HCT116 (cell line): ENCODE data around the gene BIRC6. TPM values are rescaled to one million over a fixed set of nuclear protein-coding genes. Genes with fewer than 3 reads are reported as not detected.

ENCODE experiments used
- ATAC-seq: fragments of 200-7000 bp; cut with Tn5 transposase; 2 replicates; pipeline ENCODE4 v1.9.1; 2020; ENCODE audit warnings: mild to moderate bottlenecking, moderate library complexity
- BruUV-seq: library from RNA; stranded (reverse); fragments of 400-500 nt; replicated peaks from 2 replicates; lab custom pipeline; 2021; lab: Mats Ljungman, UMichigan
- CTCF ChIA-PET: fragments of 300-600 bp; sonication (Branson Sonifier 250); formaldehyde crosslinking; loops from one replicate; lab custom pipeline; 2021; ENCODE audit warnings: antibody characterized with exemption; lab: Charles Lee
- POLR2A ChIA-PET: fragments of 300-600, 350-600 bp; sonication (Branson Sonifier 250); formaldehyde crosslinking; loops from one replicate; lab custom pipeline; 2021; ENCODE audit warnings: antibody characterized with exemption; lab: Charles Lee
- RAD21 ChIA-PET, 2 experiments: fragments of 300-600 bp; sonication (Branson Sonifier 250); formaldehyde crosslinking; loops; one replicate each; lab custom pipeline; 2023; ENCODE audit warnings: low total read pairs in 2 of 2; ENCODE audit not compliant: uncharacterized antibody in 2 of 2, unreplicated experiment in 2 of 2, low non-redundant PET in 1 of 2; lab: Charles Lee
- DNase-seq: peaks from one replicate; pipeline ENCODE4 v3.0.0-alpha.2; 2010; ENCODE audit warnings: low read depth, low spot score
- H2AFZ ChIP-seq: fragments of 200-600 bp; shearing (Covaris generic), sonication (generic); 2 replicates; pipeline ENCODE4 v1.6.1; 2017; ENCODE audit warnings: low read depth, mixed run types, mixed read lengths, antibody characterized with exemption, low read length; ENCODE audit not compliant: poor library complexity, severe bottlenecking
- H3K27ac ChIP-seq: 2 replicates; pipeline ENCODE4 v1.5.1; 2012; ENCODE audit warnings: low read depth, low read length
- H3K27me3 ChIP-seq: fragments of 200-600 bp; sonication (generic); 2 replicates; pipeline ENCODE4 v1.6.1; 2016; ENCODE audit warnings: mixed run types, low read length, mixed read lengths; ENCODE audit not compliant: insufficient read depth
- H3K36me3 ChIP-seq, 2 experiments: fragments of 200-500 bp in 1 of 2; fragments of 200-600 bp in 1 of 2; sonication (Bioruptor generic) in 1 of 2; sonication (generic) in 1 of 2; 2 replicates each; pipeline versions ENCODE4 v1.5.1 to v1.6.1; 2014 to 2016; ENCODE audit warnings: low read length in 2 of 2, inconsistent platforms in 1 of 2, mixed read lengths in 1 of 2, mixed run types in 1 of 2; ENCODE audit not compliant: insufficient read depth in 2 of 2, control insufficient read depth in 1 of 2
- H3K4me1 ChIP-seq, 2 experiments: fragments of 200-600 bp in 1 of 2; sonication (generic) in 1 of 2; 2 replicates each; pipeline versions ENCODE4 v1.5.1 to v1.6.1; 2012 to 2017; ENCODE audit warnings: low read length in 2 of 2, inconsistent platforms in 1 of 2, mild to moderate bottlenecking in 1 of 2, mixed read lengths in 1 of 2, mixed run types in 1 of 2, moderate library complexity in 1 of 2; ENCODE audit not compliant: insufficient read depth in 2 of 2, control insufficient read depth in 1 of 2
- H3K4me2 ChIP-seq: fragments of 200-600 bp; sonication (generic); 2 replicates; pipeline ENCODE4 v1.6.1; 2017; ENCODE audit warnings: mixed run types, low read length, mixed read lengths
- H3K4me3 ChIP-seq, 2 experiments: fragments of 200-600 bp in 1 of 2; sonication (generic) in 1 of 2; replicated peaks in 1 of 2; 2 replicates each; pipeline ENCODE4 v1.5.1; 2011 to 2016; ENCODE audit warnings: low read length in 2 of 2, control low read depth in 1 of 2, low read depth in 1 of 2, mild to moderate bottlenecking in 1 of 2, mixed read lengths in 1 of 2, mixed run types in 1 of 2
- H3K79me2 ChIP-seq: fragments of 200-600 bp; sonication (generic); 2 replicates; pipeline ENCODE4 v1.6.1; 2017; ENCODE audit warnings: mild to moderate bottlenecking, mixed run types, low read length, moderate library complexity, mixed read lengths; ENCODE audit not compliant: insufficient read depth
- H3K9ac ChIP-seq: fragments of 200-600 bp; sonication (generic); 2 replicates; pipeline ENCODE4 v1.6.1; 2016; ENCODE audit warnings: low read length, mixed read lengths
- H3K9me2 ChIP-seq: fragments of 200-600 bp; sonication (generic), shearing (Covaris generic); 2 replicates; pipeline ENCODE4 v1.6.1; 2017; ENCODE audit warnings: mixed run types, mild to moderate bottlenecking, moderate library complexity; ENCODE audit not compliant: insufficient read depth
- H3K9me3 ChIP-seq, 2 experiments: fragments of 200-500 bp in 1 of 2; fragments of 200-600 bp in 1 of 2; sonication (Bioruptor generic) in 1 of 2; sonication (generic) in 1 of 2; 2 replicates each; pipeline ENCODE4 v1.6.1; 2014 to 2017; ENCODE audit warnings: low read length in 2 of 2, mixed read lengths in 2 of 2, inconsistent platforms in 1 of 2, low read depth in 1 of 2, mild to moderate bottlenecking in 1 of 2, mixed run types in 1 of 2, moderate library complexity in 1 of 2; ENCODE audit not compliant: control insufficient read depth in 1 of 2, insufficient read depth in 1 of 2
- H4K20me1 ChIP-seq: fragments of 200-600 bp; sonication (generic), shearing (Covaris generic); 2 replicates; pipeline ENCODE4 v1.6.1; 2017; ENCODE audit warnings: mixed run types, mild to moderate bottlenecking, moderate library complexity; ENCODE audit not compliant: insufficient read depth
- ATF3 ChIP-seq: IDR thresholded peaks from 2 replicates; pipeline ENCODE4 v1.6.1; 2012
- CBX3 ChIP-seq: IDR thresholded peaks from 2 replicates; pipeline ENCODE4 v1.6.1; 2012; ENCODE audit warnings: low read depth
- CEBPB ChIP-seq: IDR thresholded peaks from 2 replicates; pipeline ENCODE4 v1.6.1; 2012; ENCODE audit warnings: low read depth
- EGR1 ChIP-seq: IDR thresholded peaks from 2 replicates; pipeline ENCODE4 v1.6.1; 2012; ENCODE audit warnings: low read depth
- EZH2phosphoT487 ChIP-seq: fragments of 200-600 bp; IDR thresholded peaks from 2 replicates; pipeline ENCODE4 v1.6.1; 2018; ENCODE audit warnings: antibody characterized with exemption, borderline replicate concordance
- JUND ChIP-seq: IDR thresholded peaks from 2 replicates; pipeline ENCODE4 v1.6.1; 2012
- POLR2A ChIP-seq: IDR thresholded peaks from 2 replicates; pipeline ENCODE4 v1.7.0; 2011; ENCODE audit warnings: borderline replicate concordance; ENCODE audit not compliant: insufficient read depth, insufficient read length; ENCODE audit errors: extremely low read depth
- POLR2AphosphoS5 ChIP-seq: IDR thresholded peaks from 2 replicates; pipeline ENCODE4 v1.6.1; 2011; ENCODE audit warnings: mild to moderate bottlenecking, low read depth, low read length, moderate library complexity
- RAD21 ChIP-seq: IDR thresholded peaks from 2 replicates; pipeline ENCODE4 v1.6.1; 2012; ENCODE audit warnings: low read depth, mild to moderate bottlenecking
- SRF ChIP-seq: IDR thresholded peaks from 2 replicates; pipeline ENCODE4 v1.6.1; 2012; ENCODE audit warnings: low read depth
- TCF7L2 ChIP-seq: IDR thresholded peaks from 2 replicates; pipeline ENCODE4 v1.7.0; 2011; ENCODE audit warnings: borderline replicate concordance, inconsistent platforms; ENCODE audit not compliant: insufficient read depth, insufficient read length; ENCODE audit errors: extremely low read depth
- YY1 ChIP-seq: IDR thresholded peaks from 2 replicates; pipeline ENCODE4 v1.6.1; 2011; ENCODE audit warnings: low read length, low read depth, moderate library complexity, mild to moderate bottlenecking; ENCODE audit not compliant: insufficient replicate concordance; ENCODE audit errors: extremely low read depth
- ZBTB33 ChIP-seq: IDR thresholded peaks from 2 replicates; pipeline ENCODE4 v1.6.1; 2011; ENCODE audit warnings: mild to moderate bottlenecking, low read length, moderate library complexity; ENCODE audit not compliant: insufficient replicate concordance; ENCODE audit errors: extremely low read depth
- ZFX ChIP-seq: fragments of 450-650 bp; IDR thresholded peaks from 2 replicates; pipeline ENCODE4 v1.6.1; 2017
- ZNF274 ChIP-seq: fragments of 200-500 bp; sonication (Bioruptor generic); IDR thresholded peaks from 2 replicates; pipeline ENCODE4 v1.6.1; 2014; ENCODE audit warnings: mild to moderate bottlenecking, low read depth, low read length, inconsistent platforms
- intact Hi-C: fragments of 100-400 bp; cut with micrococcal nuclease; formaldehyde crosslinking; loops from 2 replicates; pipeline ENCODE4 v1.10.0; 2022
- total RNA-seq: library from RNA; stranded (reverse); gene quantifications from one replicate; pipeline ENCODE4 v1.2.1, GENCODE V29; 2021; ENCODE audit not compliant: unreplicated experiment
- TF ChIP-seq, protein P1 (sequence below): IDR thresholded peaks from 2 replicates; pipeline ENCODE4 v1.6.1; 2012; ENCODE audit warnings: low read depth
- TF ChIP-seq, protein P2 (sequence below), 3 experiments: fragments of 200-600 bp in 1 of 3; sonication (generic) in 1 of 3; IDR thresholded peaks in 2 of 3; conservative IDR thresholded peaks in 1 of 3; 2 replicates each; pipeline ENCODE4 v1.5.1; 2012 to 2017; ENCODE audit warnings: low read depth in 2 of 3, low read length in 2 of 3, antibody characterized with exemption in 1 of 3, borderline replicate concordance in 1 of 3, control low read depth in 1 of 3, mild to moderate bottlenecking in 1 of 3, mixed read lengths in 1 of 3, mixed run types in 1 of 3, moderate library complexity in 1 of 3; ENCODE audit not compliant: insufficient read depth in 1 of 3
- TF ChIP-seq, protein P3 (sequence below): IDR thresholded peaks from 2 replicates; pipeline ENCODE4 v1.6.1; 2012

Gene BIRC6
- total RNA-seq, 1 experiment from 2014 or later = 60.7 TPM

GRCh38 chr2:32423536-32423935, 66.7 kb downstream of the BIRC6 start:
- no peak overlapping the region for H3K4me2 ChIP-seq
- POLR2A ChIA-PET = no interaction called here
- no peaks in the 10 kb centered on the region for H3K9me3 ChIP-seq
- H3K9ac ChIP-seq = no peak overlapping the region
- no peak for ATAC-seq
- H4K20me1 ChIP-seq = peaks cover 22% of the 10 kb centered on the region; the same call in 1 of the 2 replicates
- BruUV-seq = no TSS peak
- H3K27me3 ChIP-seq = no peaks in the 10 kb centered on the region
- H2AFZ ChIP-seq = no peak overlapping the region
- intact Hi-C loops = no loop called here
- H3K36me3 ChIP-seq = no peaks in the 10 kb centered on the region
- no peak for DNase-seq
- no peak for TF ChIP-seq POLR2AphosphoS5
- TF ChIP-seq CBX3 = no peak
- no peak for TF ChIP-seq ZNF274
- no peak for TF ChIP-seq ZBTB33
- no peak for TF ChIP-seq CEBPB
- TF ChIP-seq RAD21 = no peak
- no peak for TF ChIP-seq JUND
- no peak for TF ChIP-seq YY1
- no peak for TF ChIP-seq ZFX
- TF ChIP-seq POLR2A = no peak
- TF ChIP-seq, protein P1, sequence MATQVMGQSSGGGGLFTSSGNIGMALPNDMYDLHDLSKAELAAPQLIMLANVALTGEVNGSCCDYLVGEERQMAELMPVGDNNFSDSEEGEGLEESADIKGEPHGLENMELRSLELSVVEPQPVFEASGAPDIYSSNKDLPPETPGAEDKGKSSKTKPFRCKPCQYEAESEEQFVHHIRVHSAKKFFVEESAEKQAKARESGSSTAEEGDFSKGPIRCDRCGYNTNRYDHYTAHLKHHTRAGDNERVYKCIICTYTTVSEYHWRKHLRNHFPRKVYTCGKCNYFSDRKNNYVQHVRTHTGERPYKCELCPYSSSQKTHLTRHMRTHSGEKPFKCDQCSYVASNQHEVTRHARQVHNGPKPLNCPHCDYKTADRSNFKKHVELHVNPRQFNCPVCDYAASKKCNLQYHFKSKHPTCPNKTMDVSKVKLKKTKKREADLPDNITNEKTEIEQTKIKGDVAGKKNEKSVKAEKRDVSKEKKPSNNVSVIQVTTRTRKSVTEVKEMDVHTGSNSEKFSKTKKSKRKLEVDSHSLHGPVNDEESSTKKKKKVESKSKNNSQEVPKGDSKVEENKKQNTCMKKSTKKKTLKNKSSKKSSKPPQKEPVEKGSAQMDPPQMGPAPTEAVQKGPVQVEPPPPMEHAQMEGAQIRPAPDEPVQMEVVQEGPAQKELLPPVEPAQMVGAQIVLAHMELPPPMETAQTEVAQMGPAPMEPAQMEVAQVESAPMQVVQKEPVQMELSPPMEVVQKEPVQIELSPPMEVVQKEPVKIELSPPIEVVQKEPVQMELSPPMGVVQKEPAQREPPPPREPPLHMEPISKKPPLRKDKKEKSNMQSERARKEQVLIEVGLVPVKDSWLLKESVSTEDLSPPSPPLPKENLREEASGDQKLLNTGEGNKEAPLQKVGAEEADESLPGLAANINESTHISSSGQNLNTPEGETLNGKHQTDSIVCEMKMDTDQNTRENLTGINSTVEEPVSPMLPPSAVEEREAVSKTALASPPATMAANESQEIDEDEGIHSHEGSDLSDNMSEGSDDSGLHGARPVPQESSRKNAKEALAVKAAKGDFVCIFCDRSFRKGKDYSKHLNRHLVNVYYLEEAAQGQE = no peak
- TF ChIP-seq, protein P2, sequence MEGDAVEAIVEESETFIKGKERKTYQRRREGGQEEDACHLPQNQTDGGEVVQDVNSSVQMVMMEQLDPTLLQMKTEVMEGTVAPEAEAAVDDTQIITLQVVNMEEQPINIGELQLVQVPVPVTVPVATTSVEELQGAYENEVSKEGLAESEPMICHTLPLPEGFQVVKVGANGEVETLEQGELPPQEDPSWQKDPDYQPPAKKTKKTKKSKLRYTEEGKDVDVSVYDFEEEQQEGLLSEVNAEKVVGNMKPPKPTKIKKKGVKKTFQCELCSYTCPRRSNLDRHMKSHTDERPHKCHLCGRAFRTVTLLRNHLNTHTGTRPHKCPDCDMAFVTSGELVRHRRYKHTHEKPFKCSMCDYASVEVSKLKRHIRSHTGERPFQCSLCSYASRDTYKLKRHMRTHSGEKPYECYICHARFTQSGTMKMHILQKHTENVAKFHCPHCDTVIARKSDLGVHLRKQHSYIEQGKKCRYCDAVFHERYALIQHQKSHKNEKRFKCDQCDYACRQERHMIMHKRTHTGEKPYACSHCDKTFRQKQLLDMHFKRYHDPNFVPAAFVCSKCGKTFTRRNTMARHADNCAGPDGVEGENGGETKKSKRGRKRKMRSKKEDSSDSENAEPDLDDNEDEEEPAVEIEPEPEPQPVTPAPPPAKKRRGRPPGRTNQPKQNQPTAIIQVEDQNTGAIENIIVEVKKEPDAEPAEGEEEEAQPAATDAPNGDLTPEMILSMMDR (IDR thresholded peaks at IDR 0.05 in 2 of 3, conservative IDR thresholded peaks at IDR 0.05 in 1 of 3; ENCODE audit: borderline replicate concordance in 1 of 3, insufficient read depth in 1 of 3, low read depth in 2 of 3, low read length in 2 of 3) = no peak
- TF ChIP-seq TCF7L2 = no peak
- no peak for TF ChIP-seq EZH2phosphoT487
- TF ChIP-seq SRF = no peak
- no peak for TF ChIP-seq ATF3
- TF ChIP-seq EGR1 = no peak
- TF ChIP-seq, protein P3, sequence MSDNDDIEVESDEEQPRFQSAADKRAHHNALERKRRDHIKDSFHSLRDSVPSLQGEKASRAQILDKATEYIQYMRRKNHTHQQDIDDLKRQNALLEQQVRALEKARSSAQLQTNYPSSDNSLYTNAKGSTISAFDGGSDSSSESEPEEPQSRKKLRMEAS = no peak
- CTCF ChIA-PET = no interaction called here
- peaks cover 0 to 14% of the 10 kb centered on the region in 2 experiments; a peak in 2 of 4 replicates for H3K4me1 ChIP-seq
- no peak overlapping the region for H3K4me3 ChIP-seq
- peaks cover 97% of the 10 kb centered on the region for H3K79me2 ChIP-seq
- H3K27ac ChIP-seq = no peak overlapping the region
- H3K9me2 ChIP-seq = no peaks in the 10 kb centered on the region
- RAD21 ChIA-PET = no interaction called here
